OCI-LY3 (cell line): ENCODE measurements around the gene RERE.

Experiments
- H2AFZ ChIP-seq: fragments of 200-600, 300-600 bp; shearing (Covaris generic); 2 replicates; pipeline ENCODE4 v1.6.0; 2014; ENCODE audit warnings: antibody characterized with exemption, low read depth, low read length
- H3K27ac ChIP-seq: fragments of 200-600, 300-600 bp; sonication (generic); 2 replicates; pipeline ENCODE4 v1.5.1; 2014; ENCODE audit warnings: mild to moderate bottlenecking, low read length, moderate library complexity, mixed read lengths
- H3K27me3 ChIP-seq: fragments of 200-600, 300-600 bp; sonication (generic); 2 replicates; pipeline ENCODE4 v1.6.1; 2014; ENCODE audit warnings: low read depth, low read length, mixed read lengths
- H3K36me3 ChIP-seq: fragments of 200-600, 300-600 bp; sonication (generic); replicated peaks from 2 replicates; pipeline ENCODE3; 2014; ENCODE audit warnings: low read depth, low read length, mixed read lengths
- H3K4me1 ChIP-seq: fragments of 300-600, 200-600 bp; sonication (generic); 2 replicates; pipeline ENCODE4 v1.6.1; 2014; ENCODE audit warnings: low read length, mixed read lengths
- H3K4me2 ChIP-seq: fragments of 200-600, 300-600 bp; sonication (generic); 2 replicates; pipeline ENCODE4 v1.6.1; 2014; ENCODE audit warnings: low read length, mixed read lengths
- H3K4me3 ChIP-seq: fragments of 300-600, 200-600 bp; sonication (generic); 2 replicates; pipeline ENCODE4 v1.5.1; 2014; ENCODE audit warnings: antibody characterized with exemption, mild to moderate bottlenecking, low read length, moderate library complexity
- H3K79me2 ChIP-seq: fragments of 300-600, 200-600 bp; shearing (Covaris generic); 2 replicates; pipeline ENCODE4 v1.6.1; 2014; ENCODE audit warnings: mild to moderate bottlenecking, low read length, mixed read lengths
- H3K9ac ChIP-seq: fragments of 300-600, 200-600 bp; shearing (Covaris generic); 2 replicates; pipeline ENCODE4 v1.6.0; 2014; ENCODE audit warnings: mild to moderate bottlenecking, low read length, moderate library complexity
- H3K9me3 ChIP-seq: fragments of 200-600, 300-600 bp; shearing (Covaris generic); 2 replicates; pipeline ENCODE4 v1.6.1; 2014; ENCODE audit warnings: low read length, mixed read lengths; ENCODE audit not compliant: insufficient read depth
- H4K20me1 ChIP-seq: fragments of 200-600, 300-600 bp; sonication (generic); 2 replicates; pipeline ENCODE4 v1.6.1; 2016; ENCODE audit warnings: low read length, mixed read lengths; ENCODE audit not compliant: insufficient read depth
- EZH2phosphoT487 ChIP-seq: fragments of 200-600 bp; shearing (Covaris generic); IDR thresholded peaks from 2 replicates; pipeline ENCODE4 v1.6.1; 2018; ENCODE audit warnings: antibody characterized with exemption, mixed run types, low read depth
- TF ChIP-seq, protein P1 (sequence below): fragments of 200-600, 300-600 bp; sonication (generic); IDR thresholded peaks from 2 replicates; pipeline ENCODE4 v1.5.1; 2014; ENCODE audit warnings: antibody characterized with exemption, low read length, low read depth

Gene RERE

DNA sequence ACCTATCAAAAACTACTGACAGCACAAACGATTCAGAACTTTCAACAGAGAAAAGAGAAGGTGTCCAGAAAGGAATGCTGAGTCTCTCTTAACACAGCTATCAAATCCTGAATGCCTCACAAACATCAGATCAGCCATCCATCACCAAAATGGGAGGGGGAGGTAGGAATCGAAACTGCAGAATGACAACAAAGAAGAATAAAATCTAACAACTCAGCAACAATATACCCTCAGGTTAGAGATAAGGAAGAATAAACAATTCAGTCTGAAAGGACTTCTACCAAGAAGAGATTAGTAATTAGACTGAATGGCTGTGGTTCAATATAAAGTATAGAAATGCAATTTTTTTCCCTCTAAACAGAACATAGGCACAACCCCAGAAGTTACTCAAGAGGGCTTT, 94.4 kb downstream of the RERE start:
- no peaks in the 10 kb centered on the region for H4K20me1 ChIP-seq
- H3K4me2 ChIP-seq = no peak overlapping the region
- no peak overlapping the region for H2AFZ ChIP-seq
- H3K27me3 ChIP-seq = no peaks in the 10 kb centered on the region
- H3K9ac ChIP-seq = no peak overlapping the region
- TF ChIP-seq, protein P1, sequence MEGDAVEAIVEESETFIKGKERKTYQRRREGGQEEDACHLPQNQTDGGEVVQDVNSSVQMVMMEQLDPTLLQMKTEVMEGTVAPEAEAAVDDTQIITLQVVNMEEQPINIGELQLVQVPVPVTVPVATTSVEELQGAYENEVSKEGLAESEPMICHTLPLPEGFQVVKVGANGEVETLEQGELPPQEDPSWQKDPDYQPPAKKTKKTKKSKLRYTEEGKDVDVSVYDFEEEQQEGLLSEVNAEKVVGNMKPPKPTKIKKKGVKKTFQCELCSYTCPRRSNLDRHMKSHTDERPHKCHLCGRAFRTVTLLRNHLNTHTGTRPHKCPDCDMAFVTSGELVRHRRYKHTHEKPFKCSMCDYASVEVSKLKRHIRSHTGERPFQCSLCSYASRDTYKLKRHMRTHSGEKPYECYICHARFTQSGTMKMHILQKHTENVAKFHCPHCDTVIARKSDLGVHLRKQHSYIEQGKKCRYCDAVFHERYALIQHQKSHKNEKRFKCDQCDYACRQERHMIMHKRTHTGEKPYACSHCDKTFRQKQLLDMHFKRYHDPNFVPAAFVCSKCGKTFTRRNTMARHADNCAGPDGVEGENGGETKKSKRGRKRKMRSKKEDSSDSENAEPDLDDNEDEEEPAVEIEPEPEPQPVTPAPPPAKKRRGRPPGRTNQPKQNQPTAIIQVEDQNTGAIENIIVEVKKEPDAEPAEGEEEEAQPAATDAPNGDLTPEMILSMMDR = no peak
- no peak for TF ChIP-seq EZH2phosphoT487
- no peaks in the 10 kb centered on the region for H3K9me3 ChIP-seq
- 0 out of 2 replicates have a peak, but pooled peaks cover 3% of the 10 kb centered on the region for H3K4me1 ChIP-seq
- no peaks in the 10 kb centered on the region for H3K36me3 ChIP-seq
- no peak overlapping the region for H3K27ac ChIP-seq
- no peak overlapping the region for H3K4me3 ChIP-seq
- H3K79me2 ChIP-seq = no peaks in the 10 kb centered on the region; the same call in 1 of the 2 replicates

DNA sequence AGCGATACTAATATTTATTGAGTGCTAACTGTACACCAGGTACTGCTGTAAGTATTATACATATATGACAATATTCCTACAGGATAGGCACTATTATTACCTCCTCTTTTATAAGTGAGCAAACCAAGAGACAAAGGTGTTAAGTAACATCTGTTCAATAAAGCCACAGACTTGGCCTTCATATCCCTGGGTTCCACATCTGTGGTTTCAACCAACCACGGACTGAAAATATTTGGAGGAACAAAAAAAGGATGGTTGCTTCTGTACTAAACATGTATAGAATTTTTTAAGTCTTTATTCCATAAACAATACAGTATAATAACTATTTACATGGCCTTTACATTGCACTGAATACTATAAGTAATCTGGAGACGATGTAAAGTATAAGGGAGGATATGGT, 95.1 kb downstream of the RERE start:
- H3K4me2 ChIP-seq = no peak overlapping the region
- no peaks in the 10 kb centered on the region for H4K20me1 ChIP-seq
- H3K9ac ChIP-seq = no peak overlapping the region
- no peaks in the 10 kb centered on the region for H3K27me3 ChIP-seq
- TF ChIP-seq EZH2phosphoT487 = no peak
- TF ChIP-seq, protein P1 = no peak
- H2AFZ ChIP-seq = no peak overlapping the region
- H3K4me1 ChIP-seq = 0 out of 2 replicates have a peak, but pooled peaks cover 3% of the 10 kb centered on the region
- H3K79me2 ChIP-seq = no peaks in the 10 kb centered on the region; the same call in 1 of the 2 replicates
- no peak overlapping the region for H3K4me3 ChIP-seq
- H3K9me3 ChIP-seq = no peaks in the 10 kb centered on the region
- no peak overlapping the region for H3K27ac ChIP-seq
- no peaks in the 10 kb centered on the region for H3K36me3 ChIP-seq

DNA sequence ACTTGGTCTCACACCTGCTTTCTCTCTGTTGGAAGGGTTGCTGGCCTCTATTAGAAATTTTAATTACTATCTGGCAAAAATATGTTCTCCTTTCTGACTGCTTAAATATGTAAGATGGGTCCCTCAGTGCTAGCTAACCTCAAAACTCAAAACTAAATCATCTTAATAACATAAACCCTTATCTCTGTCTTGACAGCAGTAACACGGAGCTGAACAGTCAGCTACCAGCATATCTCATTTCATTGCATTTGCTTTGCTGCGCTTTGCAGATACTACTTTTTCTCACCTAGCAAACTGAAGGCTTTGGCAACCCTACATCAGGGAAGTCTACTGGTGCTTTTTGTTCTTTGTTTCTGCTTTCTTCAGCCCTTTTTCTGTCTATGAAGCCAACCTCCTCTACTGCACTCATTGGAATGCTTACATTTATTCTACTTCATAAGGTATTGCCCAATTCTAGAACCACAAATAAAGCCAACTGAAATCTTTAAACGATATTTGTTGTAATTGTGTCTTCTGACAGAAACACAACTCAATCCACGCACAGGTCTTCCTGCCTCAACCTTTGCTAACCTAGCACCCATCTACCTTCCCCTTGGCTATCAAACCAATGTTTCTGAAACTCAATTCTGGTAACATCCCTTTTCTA, 95.6 kb downstream of the RERE start:
- Histone ChIP-seq H3K36me3 (no peaks in the 10 kb centered on the region), H3K4me3 (no peak overlapping the region), H3K9me3 (no peaks in the 10 kb centered on the region), H2AFZ (no peak overlapping the region), H3K79me2 (no peaks in the 10 kb centered on the region; the same call in 1 of the 2 replicates), H3K27me3 (no peaks in the 10 kb centered on the region), H3K4me2 (no peak overlapping the region), H4K20me1 (no peaks in the 10 kb centered on the region), H3K4me1 (0 out of 2 replicates have a peak, but pooled peaks cover 3% of the 10 kb centered on the region), H3K27ac (no peak overlapping the region), H3K9ac (no peak overlapping the region)
- TF ChIP-seq, protein P1 = no peak
- TF ChIP-seq EZH2phosphoT487 = no peak

DNA sequence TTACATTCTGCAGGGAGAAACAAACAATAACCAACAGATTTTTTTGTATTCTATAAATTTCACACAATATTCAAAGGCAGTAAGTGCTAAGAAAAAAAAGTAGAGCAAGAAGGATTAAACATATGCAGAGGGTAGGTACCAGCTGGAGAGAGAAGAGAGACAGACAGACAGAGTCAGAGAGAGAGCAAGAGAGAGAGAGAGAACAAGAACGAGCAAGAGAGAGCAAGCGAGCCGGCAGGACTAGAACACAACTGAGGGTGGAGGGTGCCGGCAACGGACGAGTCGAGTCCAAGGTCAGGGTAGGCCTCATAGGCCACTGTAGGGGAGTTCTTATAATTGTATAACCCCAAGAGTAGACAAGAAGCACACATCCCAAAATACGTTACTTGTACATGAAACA, 97.1 kb downstream of the RERE start:
- Histone ChIP-seq H3K27me3 (no peaks in the 10 kb centered on the region), H3K9ac (no peak overlapping the region), H4K20me1 (no peaks in the 10 kb centered on the region), H3K27ac (no peak overlapping the region), H3K79me2 (no peaks in the 10 kb centered on the region; the same call in 1 of the 2 replicates), H3K9me3 (no peaks in the 10 kb centered on the region), H3K4me1 (no peaks in the 10 kb centered on the region), H3K36me3 (no peaks in the 10 kb centered on the region), H2AFZ (no peak overlapping the region), H3K4me2 (no peak overlapping the region), H3K4me3 (no peak overlapping the region)
- TF ChIP-seq, protein P1 = no peak
- TF ChIP-seq EZH2phosphoT487 = no peak
